A204.1 (cell line): ENCODE data around the gene SPATA16.
"Not testable (repeated sequence)": the region's sequence is repeated elsewhere in the genome, so short reads cannot be mapped to it uniquely, and the experiment has no call there.

Experiments
- FAIRE-seq: peaks from 2 replicates; lab custom pipeline; 2012; peaks lifted over from hg19 to GRCh38; lab: Jason Lieb, UNC

The SPATA16 gene

DNA sequence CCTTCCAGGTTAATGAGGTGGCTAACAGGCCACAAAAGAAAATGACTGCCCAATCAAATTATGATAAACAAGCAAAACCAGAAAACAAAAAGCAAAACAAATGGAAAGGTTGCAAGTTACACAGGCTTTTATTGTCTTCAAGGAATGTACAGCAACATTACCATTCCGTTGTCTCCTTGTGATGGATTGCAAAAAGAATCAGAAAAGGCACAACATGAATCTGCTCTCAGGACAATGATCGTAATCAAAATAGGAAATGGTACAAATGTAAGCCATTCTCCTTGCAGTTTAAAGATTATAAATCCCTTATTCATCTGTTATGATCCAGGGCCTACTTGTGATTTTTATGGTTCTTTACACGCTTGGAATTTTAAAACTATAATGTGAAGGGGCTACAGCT is 264.7 kb downstream of the SPATA16 start:
- no peak for FAIRE-seq

DNA sequence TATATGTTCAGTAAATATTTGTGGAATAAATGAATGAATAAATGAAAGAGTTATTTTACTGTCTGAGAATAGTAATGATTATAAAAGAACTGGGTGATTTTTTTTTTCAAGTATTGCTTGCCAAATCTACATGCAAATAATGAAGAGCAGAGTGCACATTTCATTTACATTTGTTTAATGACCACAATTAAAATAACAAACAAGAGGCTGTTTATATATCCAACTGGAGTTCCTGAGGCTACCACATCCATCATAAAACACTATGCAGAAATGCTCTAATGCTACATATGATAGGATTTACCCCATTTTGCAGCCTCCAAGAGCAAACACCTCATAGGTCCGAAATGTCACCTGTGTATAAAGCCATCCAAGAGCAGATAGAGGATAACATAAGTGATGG is 266.0 kb downstream of the SPATA16 start:
- FAIRE-seq, result no peak

DNA sequence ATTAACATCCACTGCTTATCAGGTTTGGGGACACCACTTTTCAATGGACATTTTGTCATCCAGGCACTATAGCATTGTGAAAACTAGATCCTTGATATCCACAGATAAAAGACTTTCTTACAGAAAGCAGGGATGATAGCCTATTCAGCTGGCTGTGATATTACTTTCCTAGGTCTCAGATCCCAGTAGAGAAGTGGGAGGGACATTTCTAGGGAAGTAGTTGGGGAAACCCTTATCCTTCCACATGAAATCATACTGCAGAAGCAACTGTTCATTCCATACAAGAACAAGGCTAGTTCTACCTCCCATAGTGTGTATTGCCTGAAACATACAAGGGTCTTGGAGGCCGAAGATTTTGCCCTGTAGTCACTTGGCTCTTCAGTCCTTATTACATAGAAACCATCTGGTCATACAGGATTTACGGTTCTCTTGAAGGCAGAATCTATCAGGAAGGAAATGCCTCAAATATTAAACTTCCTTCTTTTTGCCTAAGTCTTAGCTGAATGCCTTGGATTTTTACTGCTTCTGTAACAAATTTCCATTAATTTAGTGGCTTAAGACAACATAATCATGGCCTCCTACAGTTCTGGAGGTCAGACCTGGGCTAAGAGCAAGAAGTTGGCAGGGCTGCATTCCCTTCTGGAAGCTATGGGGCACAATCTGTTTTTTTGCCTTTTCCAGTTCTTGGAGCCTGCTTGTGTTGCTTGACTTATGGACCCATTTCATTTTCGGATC is 271.1 kb downstream of the SPATA16 start:
- FAIRE-seq, result no peak

- FAIRE-seq, result no peak
Observed at GRCh38 chr3:172869368-172869771, 271.7 kb downstream of the SPATA16 start.

GRCh38 chr3:172868582-172869200 is 272.3 kb downstream of the SPATA16 start:
- FAIRE-seq, result no peak

GRCh38 chr3:172866726-172867350 is 274.2 kb downstream of the SPATA16 start:
- FAIRE-seq, result not testable (repeated sequence)

DNA sequence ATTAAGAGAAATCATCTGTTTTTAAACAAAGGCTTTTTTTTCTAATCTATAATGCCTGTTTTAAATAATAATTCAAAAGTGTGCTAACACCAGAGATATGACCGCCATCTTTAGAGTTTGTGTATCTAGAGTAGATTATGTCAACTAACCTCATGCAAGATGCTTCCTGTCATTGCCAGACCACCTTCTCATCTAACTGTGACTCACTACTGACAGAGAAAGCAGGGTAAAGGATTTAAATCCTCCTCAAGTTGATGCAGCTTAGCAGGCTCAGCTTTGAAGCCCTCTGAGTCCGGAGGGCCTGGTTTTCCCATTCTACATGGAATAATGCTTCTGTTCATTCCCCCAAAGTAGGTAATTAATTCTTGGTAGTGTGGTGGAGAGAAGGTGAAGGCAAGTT is 282.0 kb downstream of the SPATA16 start:
- FAIRE-seq, result no peak

GRCh38 chr3:172856795-172857742 is 284.0 kb downstream of the SPATA16 start:
- FAIRE-seq, result no peak

GRCh38 chr3:172855037-172855436 is 286.0 kb downstream of the SPATA16 start:
- no peak for FAIRE-seq

DNA sequence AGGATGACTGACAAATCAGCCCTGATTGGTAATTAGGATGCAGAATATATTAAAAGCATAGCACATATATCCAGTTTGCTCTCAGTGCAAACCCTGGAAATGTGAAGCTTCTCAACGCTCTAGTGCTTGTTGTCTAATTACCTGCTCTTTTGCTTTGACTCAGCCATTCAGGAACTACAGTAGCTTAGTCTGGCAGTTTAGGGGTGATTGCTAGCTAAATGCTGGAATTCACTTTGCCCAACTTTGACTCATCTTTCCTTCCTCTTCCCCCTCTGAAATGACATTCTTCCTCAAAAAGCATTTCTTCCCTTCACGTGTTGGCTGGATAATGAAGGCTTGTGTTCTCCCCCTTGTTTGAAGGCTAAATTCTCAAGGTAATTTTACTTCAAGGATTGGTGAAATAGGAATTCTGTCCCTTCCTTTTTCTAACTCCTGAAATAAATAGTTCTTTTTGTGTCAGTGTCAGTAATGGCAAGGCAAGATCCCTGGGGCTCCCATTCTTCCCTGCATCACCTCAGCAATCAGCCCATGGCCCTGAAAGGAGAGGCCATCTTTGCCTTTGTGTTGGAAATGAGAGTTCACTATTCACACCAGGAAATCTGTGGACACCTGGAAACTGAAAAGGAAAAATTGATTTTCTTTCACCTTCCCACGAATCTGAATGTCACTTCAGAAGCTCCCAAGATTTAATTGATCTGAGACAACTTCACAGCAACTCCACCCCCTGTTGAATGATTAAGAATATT is 286.9 kb downstream of the SPATA16 start:
- FAIRE-seq, result no peak

GRCh38 chr3:172853005-172853404 is 288.0 kb downstream of the SPATA16 start:
- FAIRE-seq, result no peak

- no peak for FAIRE-seq
Observed at GRCh38 chr3:172848910-172849309, 292.1 kb downstream of the SPATA16 start.

- no peak for FAIRE-seq
Observed at GRCh38 chr3:172847292-172847691, 293.7 kb downstream of the SPATA16 start.

DNA sequence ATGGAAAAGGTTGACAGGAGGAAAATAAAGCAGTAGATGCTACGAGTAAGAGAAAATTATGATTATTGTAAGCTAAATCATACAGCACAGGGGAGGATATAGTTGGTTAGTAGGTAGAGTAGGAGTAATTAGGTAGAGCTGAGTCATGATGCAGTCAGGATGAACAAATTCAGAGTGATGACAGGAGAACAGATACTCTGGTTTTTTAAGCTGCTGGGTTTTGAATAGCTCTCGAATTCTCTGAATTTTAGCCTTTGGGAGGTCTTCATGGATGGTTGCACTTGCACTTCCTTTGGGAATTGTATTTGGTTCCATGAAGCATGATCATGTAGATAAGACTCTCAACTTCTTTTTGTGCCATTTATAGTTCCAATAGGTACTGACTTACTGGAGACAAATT is 294.3 kb downstream of the SPATA16 start:
- no peak for FAIRE-seq

DNA sequence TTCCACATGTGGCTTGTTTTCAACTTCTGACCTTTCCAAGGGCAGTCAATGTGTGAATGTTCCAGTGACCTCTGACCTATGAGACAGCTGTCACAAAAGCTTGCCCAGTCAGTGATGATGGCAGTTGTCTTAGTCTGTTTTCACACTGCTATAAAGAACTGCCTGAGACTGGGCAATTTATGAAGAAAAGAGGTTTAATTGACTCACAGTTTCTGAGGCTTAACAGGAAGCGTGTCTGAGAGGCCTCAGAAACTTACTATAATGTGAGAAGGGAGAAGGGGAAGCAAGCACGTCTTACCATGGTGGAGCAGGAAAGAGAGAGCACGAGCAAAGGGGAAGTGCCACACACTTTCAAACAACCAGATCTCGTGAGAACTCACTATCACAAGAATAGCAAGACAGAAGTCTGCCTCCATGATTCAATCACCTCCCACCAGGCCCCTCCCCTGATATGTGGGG is 294.9 kb downstream of the SPATA16 start:
- FAIRE-seq, result no peak

GRCh38 chr3:172844428-172844827 is 296.6 kb downstream of the SPATA16 start:
- FAIRE-seq, result no peak

DNA sequence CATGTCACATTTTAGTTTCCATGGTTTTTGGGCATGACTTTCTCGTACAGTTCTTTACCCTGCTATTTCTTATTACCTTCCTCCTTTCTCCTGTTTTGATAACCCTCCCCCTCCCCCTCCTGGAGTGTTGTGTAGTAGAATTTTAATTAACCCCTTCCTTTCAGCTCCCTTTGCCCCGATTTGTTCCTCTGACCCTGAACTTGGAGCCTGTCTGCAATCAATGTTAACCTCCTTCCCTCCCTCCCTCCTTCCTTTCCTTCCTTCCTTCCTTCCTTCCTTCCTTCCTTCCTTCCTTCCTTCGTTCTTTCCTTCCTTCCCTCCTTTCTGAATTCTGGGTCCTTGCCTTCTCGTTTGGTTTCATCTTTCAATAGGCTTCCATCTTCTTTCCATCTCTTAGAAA is 300.1 kb downstream of the SPATA16 start:
- no peak for FAIRE-seq

DNA sequence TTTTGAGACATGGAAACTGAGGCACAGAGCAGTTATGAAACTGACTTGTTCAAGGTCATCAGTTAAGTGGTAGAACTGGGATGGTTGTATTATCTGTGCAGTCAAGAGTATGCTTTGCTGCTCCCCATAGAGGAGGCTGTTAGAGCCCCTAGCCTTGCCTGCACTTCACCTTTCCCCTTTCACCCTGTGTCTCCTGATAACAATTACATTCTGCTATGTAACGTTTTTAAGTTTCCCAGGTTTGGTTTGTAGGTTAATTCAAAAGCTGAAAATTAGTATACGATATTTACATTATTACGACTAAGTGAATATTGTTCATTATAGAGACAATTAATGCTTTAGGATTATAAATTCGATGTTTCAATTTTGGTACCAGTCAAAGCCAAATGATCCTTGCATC is 300.6 kb downstream of the SPATA16 start:
- FAIRE-seq, result no peak

GRCh38 chr3:172839679-172840078 is 301.4 kb downstream of the SPATA16 start:
- FAIRE-seq, result no peak
